SK-N-MC (cell line): ENCODE results near the gene TMEM171.

ENCODE experiments used
- EZH2 ChIP-seq: fragments of 200-600 bp; sonication (generic); IDR thresholded peaks from one replicate; pipeline ENCODE4 v1.6.1; 2017; ENCODE audit warnings: antibody characterized with exemption
- FOXP2 ChIP-seq: optimal IDR thresholded peaks from 2 replicates; pipeline ENCODE3; 2011; ENCODE audit warnings: mild to moderate bottlenecking, moderate library complexity; ENCODE audit not compliant: insufficient read depth; ENCODE audit errors: extremely low read length, control extremely low read depth
- POLR2AphosphoS5 ChIP-seq: IDR thresholded peaks from 2 replicates; pipeline ENCODE4 v1.6.1; 2012; ENCODE audit warnings: mild to moderate bottlenecking, low read depth, low read length, borderline replicate concordance

GRCh38 chr5:73126381-73126780, 6.0 kb downstream of the TMEM171 start:
- TF ChIP-seq EZH2, result no peak
- no peak for TF ChIP-seq POLR2AphosphoS5
- TF ChIP-seq FOXP2, result no peak
